ENCODE results near the gene ZFHX3. TPM values are rescaled to one million over a fixed set of nuclear protein-coding genes. Genes with fewer than 3 reads are reported as not detected.

Gene ZFHX3
- total and polyA plus RNA-seq, 4 donors: 2.6 to 32.7 (median 14.7) TPM

DNA sequence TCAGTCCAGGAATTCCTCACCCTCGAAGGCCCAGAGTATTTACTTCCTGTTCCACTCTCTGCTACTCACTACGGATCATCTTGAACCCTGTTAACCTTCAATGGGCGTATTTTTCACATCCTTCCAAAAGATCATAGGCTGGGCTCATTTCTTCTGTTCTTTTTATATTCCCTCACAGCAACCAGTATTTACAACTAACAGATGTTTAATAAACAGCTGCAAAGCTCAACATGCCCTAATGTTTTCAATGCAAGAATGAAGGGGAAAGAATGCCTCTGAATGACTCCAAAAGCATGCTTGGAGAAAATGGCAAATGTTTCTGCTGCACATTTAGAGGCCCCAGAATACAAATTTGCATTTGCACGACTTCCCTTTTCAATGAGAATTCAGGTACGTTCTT lies 174.9 kb downstream of the ZFHX3 start:
- peaks cover 0 to 5% (median under 1%) of the 10 kb centered on the region in 4 donors for H3K36me3 ChIP-seq (ENCODE audit: control insufficient read depth in 4 of 4, insufficient read depth in 4 of 4, low read length in 4 of 4)
- TF ChIP-seq, protein P1, sequence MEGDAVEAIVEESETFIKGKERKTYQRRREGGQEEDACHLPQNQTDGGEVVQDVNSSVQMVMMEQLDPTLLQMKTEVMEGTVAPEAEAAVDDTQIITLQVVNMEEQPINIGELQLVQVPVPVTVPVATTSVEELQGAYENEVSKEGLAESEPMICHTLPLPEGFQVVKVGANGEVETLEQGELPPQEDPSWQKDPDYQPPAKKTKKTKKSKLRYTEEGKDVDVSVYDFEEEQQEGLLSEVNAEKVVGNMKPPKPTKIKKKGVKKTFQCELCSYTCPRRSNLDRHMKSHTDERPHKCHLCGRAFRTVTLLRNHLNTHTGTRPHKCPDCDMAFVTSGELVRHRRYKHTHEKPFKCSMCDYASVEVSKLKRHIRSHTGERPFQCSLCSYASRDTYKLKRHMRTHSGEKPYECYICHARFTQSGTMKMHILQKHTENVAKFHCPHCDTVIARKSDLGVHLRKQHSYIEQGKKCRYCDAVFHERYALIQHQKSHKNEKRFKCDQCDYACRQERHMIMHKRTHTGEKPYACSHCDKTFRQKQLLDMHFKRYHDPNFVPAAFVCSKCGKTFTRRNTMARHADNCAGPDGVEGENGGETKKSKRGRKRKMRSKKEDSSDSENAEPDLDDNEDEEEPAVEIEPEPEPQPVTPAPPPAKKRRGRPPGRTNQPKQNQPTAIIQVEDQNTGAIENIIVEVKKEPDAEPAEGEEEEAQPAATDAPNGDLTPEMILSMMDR (IDR thresholded peaks at IDR 0.05; ENCODE audit: control extremely low read depth, extremely low read depth): no peak
- ATAC-seq (ENCODE audit: insufficient read depth, low FRiP score): no peak
- H3K4me1 ChIP-seq (ENCODE audit: control insufficient read depth in 5 of 5, insufficient read depth in 5 of 5, low read length in 5 of 5): peaks cover 0 to 9% (median 7%) of the 10 kb centered on the region in 5 donors
- no peak overlapping the region for H3K27ac ChIP-seq (ENCODE audit: low read depth in 1 of 2, low read length in 1 of 2)
- H3K9ac ChIP-seq (ENCODE audit: insufficient read depth in 1 of 2, low read length in 2 of 2): no peak overlapping the region
- WGBS, 2 donors: 59 to 69% methylated on average over 5 of the region's 5 CpGs
- no peak overlapping the region for H3K4me3 ChIP-seq
- DNase-seq: peak in 2 of 3 donors; percentile 57 to 64
- no peaks in the 10 kb centered on the region for H3K9me3 ChIP-seq (ENCODE audit: control insufficient read depth in 4 of 4, insufficient read depth in 3 of 4, low read length in 3 of 4)
- no peaks in the 10 kb centered on the region for H3K27me3 ChIP-seq (ENCODE audit: control insufficient read depth in 3 of 3, insufficient read depth in 3 of 3, low read length in 2 of 3)

GRCh38 chr16:72865835-72866234 lies 182.1 kb downstream of the ZFHX3 start:
- H3K9ac ChIP-seq (ENCODE audit: insufficient read depth in 1 of 2, low read length in 2 of 2): no peak overlapping the region
- H3K27ac ChIP-seq (ENCODE audit: low read depth in 1 of 2, low read length in 1 of 2): no peak overlapping the region
- DNase-seq (no peak), ATAC-seq (ENCODE audit: insufficient read depth, low FRiP score) (no peak)
- H3K36me3 ChIP-seq (ENCODE audit: control insufficient read depth in 4 of 4, insufficient read depth in 4 of 4, low read length in 4 of 4): peaks cover 0 to 8% (median 2%) of the 10 kb centered on the region in 4 donors
- no peak overlapping the region for H3K4me3 ChIP-seq
- H3K4me1 ChIP-seq (ENCODE audit: control insufficient read depth in 5 of 5, insufficient read depth in 5 of 5, low read length in 5 of 5): peaks cover 0 to 2% (median 0%) of the 10 kb centered on the region in 5 donors
- no peaks in the 10 kb centered on the region for H3K9me3 ChIP-seq (ENCODE audit: control insufficient read depth in 4 of 4, insufficient read depth in 3 of 4, low read length in 3 of 4)
- H3K27me3 ChIP-seq (ENCODE audit: control insufficient read depth in 3 of 3, insufficient read depth in 3 of 3, low read length in 2 of 3): no peaks in the 10 kb centered on the region
- 91 to 97% methylated on average over 7 of the region's 7 CpGs for WGBS, 2 donors
- TF ChIP-seq, protein P1 (IDR thresholded peaks at IDR 0.05; ENCODE audit: control extremely low read depth, extremely low read depth): no peak

GRCh38 chr16:72865258-72865657 lies 182.7 kb downstream of the ZFHX3 start:
- no peaks in the 10 kb centered on the region for H3K27me3 ChIP-seq (ENCODE audit: control insufficient read depth in 3 of 3, insufficient read depth in 3 of 3, low read length in 2 of 3)
- H3K9ac ChIP-seq (ENCODE audit: insufficient read depth in 1 of 2, low read length in 2 of 2): no peak overlapping the region
- TF ChIP-seq, protein P1 (IDR thresholded peaks at IDR 0.05; ENCODE audit: control extremely low read depth, extremely low read depth): no peak
- no peak overlapping the region for H3K27ac ChIP-seq (ENCODE audit: low read depth in 1 of 2, low read length in 1 of 2)
- ATAC-seq (ENCODE audit: insufficient read depth, low FRiP score) (no peak), DNase-seq (no peak)
- H3K36me3 ChIP-seq (ENCODE audit: control insufficient read depth in 4 of 4, insufficient read depth in 4 of 4, low read length in 4 of 4): peaks cover 0 to 8% (median 2%) of the 10 kb centered on the region in 4 donors
- H3K9me3 ChIP-seq (ENCODE audit: control insufficient read depth in 4 of 4, insufficient read depth in 3 of 4, low read length in 3 of 4): no peaks in the 10 kb centered on the region
- H3K4me3 ChIP-seq: no peak overlapping the region
- H3K4me1 ChIP-seq (ENCODE audit: control insufficient read depth in 5 of 5, insufficient read depth in 5 of 5, low read length in 5 of 5): peaks cover 0 to 2% (median 0%) of the 10 kb centered on the region in 5 donors
- 96 to 99% methylated on average over 5 of the region's 5 CpGs for WGBS, 2 donors
